ENCODE measurements around the gene TBX2. TPM values are rescaled to one million over a fixed set of nuclear protein-coding genes. Genes with fewer than 3 reads are reported as not detected.
"Not testable (repeated sequence)": the region's sequence is repeated elsewhere in the genome, so short reads cannot be mapped to it uniquely, and the experiment has no call there.

Gene TBX2
- total RNA-seq, 4 donors from 2014 or later: 2.2 to 3.1 (median 2.8) TPM

- no peaks in the 10 kb centered on the region for H3K9me3 ChIP-seq
- no peak overlapping the region for H3K4me3 ChIP-seq
- no peak for DNase-seq (ENCODE audit: low spot score in 2 of 2)
- 90% methylated on average over 7 of the region's 12 CpGs for WGBS
- no peaks in the 10 kb centered on the region for H3K4me1 ChIP-seq
- H3K27me3 ChIP-seq: no peaks in the 10 kb centered on the region
- no peak overlapping the region for H3K27ac ChIP-seq
- no peak for TF ChIP-seq POLR2AphosphoS5 (IDR thresholded peaks at IDR 0.05)
- TF ChIP-seq, protein P1, sequence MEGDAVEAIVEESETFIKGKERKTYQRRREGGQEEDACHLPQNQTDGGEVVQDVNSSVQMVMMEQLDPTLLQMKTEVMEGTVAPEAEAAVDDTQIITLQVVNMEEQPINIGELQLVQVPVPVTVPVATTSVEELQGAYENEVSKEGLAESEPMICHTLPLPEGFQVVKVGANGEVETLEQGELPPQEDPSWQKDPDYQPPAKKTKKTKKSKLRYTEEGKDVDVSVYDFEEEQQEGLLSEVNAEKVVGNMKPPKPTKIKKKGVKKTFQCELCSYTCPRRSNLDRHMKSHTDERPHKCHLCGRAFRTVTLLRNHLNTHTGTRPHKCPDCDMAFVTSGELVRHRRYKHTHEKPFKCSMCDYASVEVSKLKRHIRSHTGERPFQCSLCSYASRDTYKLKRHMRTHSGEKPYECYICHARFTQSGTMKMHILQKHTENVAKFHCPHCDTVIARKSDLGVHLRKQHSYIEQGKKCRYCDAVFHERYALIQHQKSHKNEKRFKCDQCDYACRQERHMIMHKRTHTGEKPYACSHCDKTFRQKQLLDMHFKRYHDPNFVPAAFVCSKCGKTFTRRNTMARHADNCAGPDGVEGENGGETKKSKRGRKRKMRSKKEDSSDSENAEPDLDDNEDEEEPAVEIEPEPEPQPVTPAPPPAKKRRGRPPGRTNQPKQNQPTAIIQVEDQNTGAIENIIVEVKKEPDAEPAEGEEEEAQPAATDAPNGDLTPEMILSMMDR (IDR thresholded peaks at IDR 0.05): no peak
- no peak for TF ChIP-seq POLR2A (IDR thresholded peaks at IDR 0.05)
- no peak for TF ChIP-seq EP300 (IDR thresholded peaks at IDR 0.05)
- H3K36me3 ChIP-seq: no peaks in the 10 kb centered on the region
These were observed 46.0 kb upstream of the TBX2 start for GRCh38 chr17:61353615-61354014.

DNA sequence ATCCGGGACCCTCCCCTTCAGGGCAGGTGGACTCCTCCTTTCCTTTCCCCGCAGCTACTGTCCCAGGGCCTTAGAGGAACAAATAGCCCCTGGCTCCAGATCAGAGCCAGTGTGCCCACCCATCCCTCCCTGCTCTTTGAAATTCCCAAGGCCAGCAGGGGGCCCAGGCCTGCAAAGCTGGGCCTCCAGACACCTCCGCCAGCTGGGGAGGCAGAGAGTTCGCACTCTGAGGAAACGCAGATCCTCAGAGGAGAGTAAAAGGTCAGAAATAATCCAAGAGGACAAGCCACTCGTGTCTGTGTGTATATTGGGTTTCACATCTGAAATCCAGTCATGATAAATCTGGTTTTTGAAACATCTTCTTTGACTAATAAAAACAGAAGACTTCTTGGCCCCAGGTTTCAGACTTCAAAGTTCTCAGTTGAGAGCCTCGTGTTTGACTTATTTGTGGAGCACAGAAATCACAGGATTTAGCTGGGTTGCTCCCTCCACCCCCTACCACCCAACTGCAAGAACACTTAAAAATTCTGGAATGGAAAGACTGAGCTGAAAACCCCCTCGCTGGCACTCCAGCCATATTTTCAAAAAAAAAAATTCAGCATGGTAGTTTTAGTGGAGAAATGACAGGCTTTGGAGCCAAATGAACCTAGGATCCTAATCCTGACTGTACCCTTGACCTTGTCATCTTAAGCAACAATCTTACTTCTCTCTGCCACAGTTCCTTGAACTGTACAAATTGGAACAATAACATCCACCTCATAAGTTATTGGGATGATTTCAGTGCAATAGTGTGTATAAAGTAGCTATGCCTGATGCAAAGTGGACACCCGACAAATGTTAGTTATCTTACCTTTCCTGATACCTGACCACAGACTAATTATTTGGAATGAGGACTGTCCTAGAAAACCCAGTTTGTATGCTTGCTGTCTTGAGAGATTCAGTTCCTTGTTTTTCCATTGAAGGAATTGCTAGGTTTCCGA is 44.5 kb upstream of the TBX2 start:
- TF ChIP-seq, protein P1 (IDR thresholded peaks at IDR 0.05): no peak
- TF ChIP-seq POLR2AphosphoS5 (IDR thresholded peaks at IDR 0.05): no peak
- no peak for TF ChIP-seq POLR2A (IDR thresholded peaks at IDR 0.05)
- no peak for TF ChIP-seq EP300 (IDR thresholded peaks at IDR 0.05)
- no peaks in the 10 kb centered on the region for H3K27me3 ChIP-seq
- no peaks in the 10 kb centered on the region for H3K36me3 ChIP-seq
- 92% methylated on average over 10 of the region's 10 CpGs for WGBS
- H3K4me3 ChIP-seq: no peak overlapping the region
- H3K27ac ChIP-seq: no peak overlapping the region
- no peaks in the 10 kb centered on the region for H3K9me3 ChIP-seq
- no peaks in the 10 kb centered on the region for H3K4me1 ChIP-seq
- no peak for DNase-seq (ENCODE audit: low spot score in 2 of 2)

DNA sequence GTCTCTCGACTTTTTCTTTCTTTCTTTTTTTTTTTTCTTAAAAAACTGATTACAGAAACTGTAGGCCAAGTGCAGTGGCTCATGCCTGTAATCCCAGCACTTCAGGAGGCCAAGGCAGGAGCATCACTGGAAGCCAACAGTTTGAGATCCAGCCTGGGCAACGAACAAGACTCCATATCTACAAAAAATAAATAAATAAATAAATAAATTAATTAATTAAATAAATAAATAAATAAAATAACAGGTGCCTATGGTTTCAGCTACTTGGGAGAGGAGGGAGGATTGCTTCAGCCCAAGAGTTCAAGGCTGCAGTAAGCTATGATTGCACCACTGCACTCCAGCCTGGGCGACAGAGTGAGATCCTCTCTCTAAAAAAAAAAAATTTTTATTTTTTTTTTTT is 42.6 kb upstream of the TBX2 start:
- WGBS: 85% methylated on average over 3 of the region's 3 CpGs
- H3K27me3 ChIP-seq; H3K36me3 ChIP-seq; H3K9me3 ChIP-seq; DNase-seq (ENCODE audit: low spot score in 2 of 2); H3K27ac ChIP-seq; H3K4me3 ChIP-seq; H3K4me1 ChIP-seq: not testable (repeated sequence)

DNA sequence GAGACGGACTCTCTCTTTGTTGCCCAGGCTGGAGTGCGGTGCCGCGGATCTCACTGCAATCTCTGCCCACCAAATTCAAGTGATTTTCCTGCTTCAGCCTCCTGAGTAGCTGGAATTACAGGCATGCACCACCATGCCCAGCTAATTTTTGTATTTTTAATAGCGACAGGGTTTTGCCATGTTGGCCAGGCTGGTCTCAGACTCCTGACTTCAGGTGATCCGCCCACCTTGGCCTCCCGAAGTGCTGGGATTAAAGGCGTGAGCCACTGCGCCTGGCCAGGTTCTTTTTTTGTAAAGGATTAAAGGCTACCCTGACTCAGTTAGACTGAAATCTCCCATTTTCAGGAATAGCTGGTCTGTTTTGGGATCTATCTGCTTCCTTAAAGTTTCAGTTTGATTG is 40.1 kb upstream of the TBX2 start:
- H3K9me3 ChIP-seq; H3K36me3 ChIP-seq; H3K4me1 ChIP-seq; H3K27me3 ChIP-seq; H3K4me3 ChIP-seq; DNase-seq (ENCODE audit: low spot score in 2 of 2); H3K27ac ChIP-seq: not testable (repeated sequence)
- 84% methylated on average over 9 of the region's 9 CpGs for WGBS

DNA sequence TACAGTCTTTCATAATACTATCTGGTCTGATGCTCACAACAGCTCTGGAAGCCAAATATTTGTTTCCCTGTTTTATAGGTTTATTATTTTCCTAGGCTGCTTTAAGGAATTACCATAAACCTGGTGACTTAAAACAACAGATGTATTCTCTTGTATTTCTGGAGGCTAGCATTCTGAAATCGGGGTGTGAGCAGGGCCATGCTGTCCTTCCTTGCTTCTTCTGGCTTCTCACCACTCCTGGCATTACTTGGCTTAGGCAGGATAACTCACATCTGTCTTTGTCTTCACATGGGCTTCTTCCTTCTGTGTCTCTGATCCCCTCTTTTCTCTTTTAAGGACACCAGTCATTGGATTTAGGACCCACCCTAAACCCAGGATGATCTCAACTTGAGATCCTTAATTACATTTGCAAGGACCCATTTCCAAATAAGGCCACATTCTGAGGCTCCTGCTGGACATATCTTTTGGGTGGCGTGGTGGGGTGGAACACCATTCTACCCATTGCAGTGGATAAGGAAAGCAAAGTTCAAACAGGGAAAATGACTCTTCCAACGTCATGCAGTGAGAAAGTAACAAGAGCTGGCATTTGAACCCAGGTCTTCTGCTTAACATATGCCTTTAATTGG is 39.2 kb upstream of the TBX2 start:
- no peak overlapping the region for H3K27ac ChIP-seq
- no peak for TF ChIP-seq POLR2A (IDR thresholded peaks at IDR 0.05)
- no peak for TF ChIP-seq POLR2AphosphoS5 (IDR thresholded peaks at IDR 0.05)
- TF ChIP-seq, protein P1 (IDR thresholded peaks at IDR 0.05): no peak
- no peak for TF ChIP-seq EP300 (IDR thresholded peaks at IDR 0.05)
- no peaks in the 10 kb centered on the region for H3K4me1 ChIP-seq
- no peaks in the 10 kb centered on the region for H3K27me3 ChIP-seq
- H3K9me3 ChIP-seq: no peaks in the 10 kb centered on the region
- WGBS: 91% methylated on average over 3 of the region's 3 CpGs
- H3K36me3 ChIP-seq: no peaks in the 10 kb centered on the region
- H3K4me3 ChIP-seq: no peak overlapping the region
- DNase-seq (ENCODE audit: low spot score in 2 of 2): no peak

DNA sequence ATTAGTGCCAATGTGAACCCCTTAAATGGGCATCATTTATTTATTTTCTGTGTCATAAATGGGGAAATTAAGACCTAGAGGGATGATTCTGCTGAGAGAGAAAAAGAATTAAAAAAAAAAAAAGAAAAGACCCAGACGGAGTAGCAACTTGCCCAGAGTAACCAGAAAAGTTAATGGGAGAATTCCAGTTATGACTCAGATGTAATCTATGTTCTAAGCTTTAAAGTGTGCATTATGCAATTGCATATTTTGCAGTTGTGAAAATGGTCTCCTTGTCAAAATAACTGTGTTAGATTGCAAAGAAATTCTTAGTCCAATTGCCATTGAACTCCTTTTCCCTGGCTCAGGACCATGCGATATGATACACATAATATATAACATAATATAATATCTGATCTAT is 38.6 kb upstream of the TBX2 start:
- TF ChIP-seq EP300 (IDR thresholded peaks at IDR 0.05) (no peak), POLR2A (IDR thresholded peaks at IDR 0.05) (no peak), POLR2AphosphoS5 (IDR thresholded peaks at IDR 0.05) (no peak)
- TF ChIP-seq, protein P1 (IDR thresholded peaks at IDR 0.05): no peak
- no peak overlapping the region for H3K4me3 ChIP-seq
- H3K36me3 ChIP-seq: no peaks in the 10 kb centered on the region
- DNase-seq (ENCODE audit: low spot score in 2 of 2): no peak
- no peaks in the 10 kb centered on the region for H3K4me1 ChIP-seq
- no peaks in the 10 kb centered on the region for H3K9me3 ChIP-seq
- no peaks in the 10 kb centered on the region for H3K27me3 ChIP-seq
- 64% methylated on average over 2 of the region's 2 CpGs for WGBS
- H3K27ac ChIP-seq: no peak overlapping the region

Data from suprapubic skin (tissue), 4 donors.